Hematopoietic multipotent progenitor cell treated with erythropoietin and hydrocortisone succinate and interleukin-3 and kit ligand, for 8 days (in vitro differentiated cells): ENCODE measurements around the gene MB21D2.

ENCODE experiments used
- DNase-seq: peaks from one replicate; pipeline ENCODE4 v3.0.0-alpha.2; 2015

MB21D2 gene

DNA sequence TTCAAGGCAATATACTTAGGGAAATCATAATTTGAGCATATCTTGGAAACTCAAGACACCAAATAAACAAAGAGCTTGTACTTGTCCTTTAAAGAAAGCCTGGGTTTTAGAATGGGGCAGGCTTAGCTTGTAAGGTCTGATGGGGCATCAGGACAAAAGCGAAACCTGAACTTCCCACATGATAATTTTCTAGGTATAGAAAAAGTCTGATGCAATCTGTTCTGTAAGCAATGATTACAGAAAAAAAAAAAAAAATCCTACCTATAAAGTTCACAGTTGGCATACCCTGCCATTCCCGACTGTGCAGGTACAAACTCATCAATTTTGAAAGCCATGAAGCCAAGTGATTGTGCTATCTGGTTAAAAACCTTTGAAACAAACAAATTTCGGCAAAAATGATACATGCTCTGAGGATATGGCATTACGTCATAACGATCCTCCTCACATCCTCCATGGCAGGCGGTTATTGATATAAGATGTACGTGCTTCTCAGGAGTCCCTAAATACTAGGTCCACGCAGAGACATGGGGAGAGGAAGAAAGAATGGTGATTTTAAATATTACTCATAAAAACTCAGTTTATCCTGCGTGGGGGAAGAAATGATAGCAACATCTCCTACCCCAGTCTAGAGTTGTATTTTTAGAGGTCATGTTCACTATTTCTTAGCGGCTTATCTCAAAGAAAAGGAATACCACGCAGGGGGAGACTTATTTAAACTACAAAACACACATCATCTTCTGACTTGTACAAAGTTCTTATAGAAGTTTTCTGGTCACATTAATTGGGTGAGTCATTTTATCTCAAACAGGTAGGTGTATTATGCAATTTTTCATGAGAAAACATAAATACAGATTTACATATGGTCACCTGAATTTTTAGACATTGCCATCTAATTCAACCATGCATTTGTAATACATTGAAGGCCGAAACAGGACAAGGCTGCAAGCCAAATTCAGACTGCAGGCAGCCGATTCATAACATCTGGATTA is 27.0 kb downstream of the MB21D2 start:
- DNase-seq: no peak

DNA sequence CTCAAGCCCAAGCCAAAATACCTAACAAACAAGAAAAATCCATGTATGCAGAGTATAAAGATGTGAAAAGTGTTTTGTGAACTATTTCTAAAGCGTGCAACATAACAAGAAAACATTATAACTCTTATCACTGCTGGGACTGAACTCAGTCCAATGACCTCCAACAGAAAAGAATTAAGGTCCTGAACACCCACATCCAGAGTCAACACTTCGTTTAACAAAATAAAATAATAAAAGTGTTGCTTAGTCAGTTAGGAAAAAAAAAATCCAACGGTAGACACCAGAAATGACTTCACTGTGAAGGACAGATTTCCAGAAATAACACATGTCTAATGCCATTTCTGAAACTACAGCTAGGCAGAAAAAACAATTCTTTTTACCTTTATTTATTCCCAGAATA is 28.0 kb downstream of the MB21D2 start:
- no peak for DNase-seq

DNA sequence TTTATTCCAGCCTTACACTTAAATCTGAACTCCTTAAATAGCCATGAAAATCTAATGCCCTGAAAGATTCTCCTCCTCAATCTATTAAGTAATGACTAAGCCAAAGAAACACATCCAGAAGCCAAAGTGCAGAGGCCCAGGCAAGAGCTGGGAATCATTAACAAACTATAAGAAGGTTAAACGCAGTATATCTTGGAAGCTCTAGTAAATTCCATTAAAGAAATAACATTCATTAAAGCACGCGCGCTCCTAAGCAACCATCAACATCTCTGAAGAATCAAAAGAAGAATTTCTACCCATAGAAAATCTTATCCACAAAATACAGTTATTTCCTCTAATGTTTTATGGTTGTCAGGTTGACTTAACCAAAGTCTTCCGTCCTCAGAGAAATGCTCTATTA is 29.5 kb downstream of the MB21D2 start:
- DNase-seq: no peak

DNA sequence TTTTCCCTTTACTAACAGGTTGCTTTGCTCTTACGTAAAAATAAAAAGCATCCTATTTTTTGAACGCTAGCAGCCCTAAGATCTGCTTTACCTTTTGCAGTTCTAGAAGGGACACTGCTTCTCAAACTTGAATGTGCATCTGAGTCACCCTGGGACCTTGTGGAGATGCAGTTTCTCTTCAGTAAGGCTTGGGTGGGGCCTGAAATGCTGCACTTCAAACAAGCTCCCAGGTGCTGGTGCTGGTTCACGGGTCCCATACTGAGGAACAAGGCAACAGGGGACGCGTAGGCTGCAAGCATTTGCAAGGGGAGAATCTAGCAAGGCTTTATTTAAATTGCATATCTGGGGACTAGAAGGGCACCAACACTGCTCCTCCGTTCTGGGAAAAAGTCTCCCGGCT is 30.0 kb downstream of the MB21D2 start:
- DNase-seq: no peak

DNA sequence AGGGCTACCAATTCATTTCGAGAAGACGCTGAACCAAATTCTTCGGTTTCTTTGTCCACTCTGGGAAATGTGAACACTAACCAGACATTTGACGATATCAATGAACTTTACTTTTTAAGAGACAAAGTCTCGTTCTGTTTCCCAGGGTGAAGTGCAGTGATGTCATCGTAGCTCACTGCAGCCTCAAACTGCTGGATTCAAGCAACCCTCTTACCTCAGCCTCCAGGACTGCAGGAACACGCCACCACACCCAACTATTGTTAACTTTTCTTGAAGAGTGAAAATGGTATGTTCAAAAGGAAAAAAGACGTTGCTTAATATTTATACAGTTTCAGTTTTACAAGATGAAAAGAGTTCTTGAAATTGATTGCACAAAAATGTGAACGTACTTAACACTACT is 30.6 kb downstream of the MB21D2 start:
- DNase-seq: no peak

DNA sequence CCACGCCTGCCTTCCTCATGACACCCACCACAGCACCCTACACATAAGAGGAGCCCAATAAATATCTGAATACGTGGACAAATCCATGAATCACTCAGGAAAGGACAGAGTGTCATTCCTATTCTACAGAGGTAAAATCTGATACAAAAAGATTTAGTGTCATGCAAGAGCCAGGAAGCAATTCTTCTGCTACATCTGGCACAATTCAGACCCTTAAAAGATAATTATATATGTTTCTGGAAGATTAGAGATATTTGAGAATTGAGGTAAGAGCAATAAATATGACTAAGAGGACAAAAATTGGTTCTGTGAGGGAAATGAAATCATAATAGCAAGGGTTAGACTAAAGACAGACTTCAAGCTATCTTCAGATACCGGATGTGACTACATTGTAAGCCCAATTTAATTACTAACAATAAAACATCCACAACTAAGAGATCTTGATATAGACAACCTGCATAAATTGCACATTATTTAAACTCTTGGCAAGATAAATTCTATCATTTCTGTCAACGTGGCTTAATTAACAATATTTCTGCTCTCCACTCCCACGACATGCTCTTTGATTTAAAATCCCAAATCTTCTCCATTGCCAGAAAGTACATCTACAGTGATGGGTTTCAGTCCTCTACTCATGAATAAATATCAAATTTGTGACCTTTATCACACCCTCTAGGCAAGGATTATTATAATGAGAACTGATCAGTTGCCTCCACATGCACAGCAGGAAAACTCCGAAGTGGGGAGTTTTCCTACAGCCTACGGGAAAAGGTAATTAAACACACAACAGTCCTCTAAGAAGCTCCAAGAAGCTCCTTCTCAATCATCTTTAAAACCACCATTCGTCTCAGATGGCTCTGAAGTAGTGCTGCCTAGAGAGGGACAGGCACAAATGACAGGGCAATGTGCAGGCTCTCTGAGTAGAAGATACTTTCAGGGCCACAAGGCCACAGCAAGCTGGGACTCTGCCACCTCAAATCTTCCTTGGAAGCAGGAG is 32.6 kb downstream of the MB21D2 start:
- no peak for DNase-seq

DNA sequence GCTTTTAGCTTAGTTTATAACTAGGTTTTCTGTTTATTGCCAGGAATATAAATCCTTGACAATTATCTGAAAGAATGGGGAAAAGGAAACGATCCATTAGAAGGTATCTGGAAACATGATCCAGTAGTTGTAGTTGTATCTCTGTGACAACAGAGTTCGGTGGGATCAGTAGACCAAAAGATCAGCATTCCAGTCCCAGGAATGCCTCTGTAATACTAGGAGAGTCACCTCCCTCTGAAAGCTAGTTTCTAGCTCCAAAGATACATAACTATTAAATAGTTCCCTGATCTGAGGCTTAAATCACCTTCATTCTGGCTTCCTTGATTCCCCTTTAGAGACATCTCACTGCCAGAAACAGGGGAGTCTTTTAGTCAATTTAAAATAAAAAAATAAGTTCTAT is 34.1 kb downstream of the MB21D2 start:
- no peak for DNase-seq

DNA sequence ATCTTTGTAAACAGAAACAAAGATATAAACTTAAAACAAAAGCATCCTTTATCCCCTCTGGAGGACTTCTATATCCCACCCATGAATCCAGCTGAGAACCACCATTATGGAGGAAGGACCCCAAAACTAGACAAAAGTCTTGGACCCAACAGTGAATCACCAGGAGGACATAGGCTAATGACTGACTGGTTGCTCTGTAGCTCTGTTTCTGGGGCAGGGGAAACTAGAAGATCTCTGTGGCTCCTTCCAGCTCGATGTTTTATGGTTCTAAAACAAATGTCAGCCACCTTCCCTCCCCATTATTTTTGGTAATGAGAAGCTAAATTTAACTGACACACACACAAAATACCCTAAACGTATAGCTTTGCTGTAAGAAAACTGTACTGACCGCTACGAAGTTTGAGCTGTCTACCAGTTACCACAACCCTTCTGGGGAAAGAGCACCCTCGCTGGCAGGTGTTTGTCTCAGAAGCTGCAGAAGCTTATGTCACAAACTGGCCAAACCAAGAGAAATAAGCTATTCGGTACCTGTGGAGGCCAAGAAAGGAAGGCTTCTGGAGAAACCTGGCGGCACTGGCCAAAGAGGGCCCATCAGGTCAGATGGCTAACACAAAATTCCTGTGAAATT is 36.4 kb downstream of the MB21D2 start:
- DNase-seq: no peak

DNA sequence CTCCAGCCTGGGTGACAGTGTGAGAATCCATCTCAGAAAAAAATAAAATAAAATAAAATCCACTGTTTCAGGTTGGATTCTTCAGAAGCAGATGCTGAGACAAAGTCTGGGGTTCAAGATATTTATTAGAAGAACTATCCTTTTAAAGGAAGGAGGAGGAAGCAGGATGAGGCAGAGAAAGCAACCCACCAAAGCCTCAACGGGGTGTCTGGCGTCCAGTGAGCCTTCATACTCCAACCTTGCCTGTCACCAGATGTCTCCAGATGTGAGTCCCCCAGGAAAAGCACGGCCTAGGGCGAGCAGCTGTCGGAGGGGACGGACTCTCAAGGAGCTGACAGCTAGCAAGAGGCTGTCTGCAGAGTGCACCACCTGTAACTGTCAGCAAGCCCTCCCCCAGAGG is 37.3 kb downstream of the MB21D2 start:
- no peak for DNase-seq

DNA sequence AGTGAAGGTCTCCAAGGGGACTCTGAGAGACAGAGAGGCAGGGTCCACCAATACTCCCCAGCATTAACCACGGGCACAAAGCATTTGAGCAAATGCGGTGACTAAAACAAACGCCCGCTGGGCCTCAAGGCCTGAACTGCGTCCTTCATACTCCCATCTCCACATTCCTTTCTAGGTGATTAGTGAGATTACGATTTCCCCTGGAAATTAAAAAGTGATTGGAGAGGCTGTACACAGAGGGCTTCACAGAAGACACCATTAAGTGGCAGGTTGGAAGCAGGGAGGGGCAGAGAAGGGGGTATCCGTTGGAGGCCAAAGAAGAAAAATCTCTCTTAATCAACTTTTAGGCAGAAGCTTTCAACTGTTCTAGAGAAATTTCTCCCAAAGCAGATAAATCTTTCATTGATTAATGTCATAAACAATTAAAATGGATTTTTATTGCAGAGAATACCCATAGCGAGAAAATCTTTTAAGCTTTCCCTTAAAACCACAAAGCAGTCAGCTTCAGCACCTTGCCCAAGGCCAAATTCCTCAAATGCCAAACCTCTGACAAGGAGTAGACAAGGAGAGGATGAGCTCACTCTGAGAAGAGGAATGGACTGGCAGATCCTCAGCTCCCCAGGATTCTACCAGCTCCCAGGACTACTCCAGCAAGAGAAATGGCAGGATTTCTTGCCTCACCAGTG is 38.2 kb downstream of the MB21D2 start:
- no peak for DNase-seq

DNA sequence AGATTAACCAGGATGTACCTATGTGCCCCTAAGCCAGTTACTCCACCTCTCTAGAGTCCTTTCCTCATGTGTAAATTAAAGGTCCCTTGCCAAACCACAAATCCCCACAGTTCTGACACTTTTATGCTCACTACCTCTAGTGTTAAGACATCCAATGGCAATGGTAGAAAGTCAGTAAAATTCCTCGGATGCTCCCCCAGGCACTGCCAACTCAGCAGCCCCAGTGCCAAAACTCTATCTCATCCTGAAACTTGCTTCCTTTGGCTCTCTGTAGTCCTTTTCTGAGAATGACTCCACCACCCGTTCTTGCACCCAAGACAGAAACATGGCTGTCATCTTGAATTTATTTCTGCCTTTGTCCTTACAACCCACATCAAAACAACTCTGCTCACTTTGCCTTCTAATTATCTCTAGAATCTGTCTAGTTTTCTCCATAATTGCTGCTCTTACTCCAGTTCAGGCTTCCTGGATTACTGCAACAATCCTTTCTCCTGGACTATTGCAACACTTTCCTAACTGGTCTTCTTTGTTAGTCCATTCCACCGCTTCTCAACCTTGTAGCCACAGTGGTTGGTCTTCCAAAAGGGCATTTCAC is 41.6 kb downstream of the MB21D2 start:
- no peak for DNase-seq

DNA sequence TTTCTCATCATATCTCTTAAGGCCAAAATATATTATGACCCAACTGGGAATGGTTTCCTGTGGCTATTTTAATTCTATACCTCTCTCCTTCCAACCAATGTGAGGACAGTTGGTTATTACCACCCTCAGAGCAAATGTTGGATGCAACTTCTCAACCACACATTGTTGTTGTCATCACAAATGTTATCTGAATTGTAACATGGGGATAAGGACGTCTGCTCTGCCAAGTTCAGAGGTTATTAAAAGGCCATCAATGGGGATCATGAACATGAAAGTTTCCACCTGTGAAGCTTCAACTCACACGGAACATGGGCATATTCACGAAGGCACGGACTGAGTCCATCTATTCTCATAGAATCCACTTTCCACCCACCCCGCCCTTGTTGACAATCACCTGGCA is 46.8 kb downstream of the MB21D2 start:
- DNase-seq: no peak

DNA sequence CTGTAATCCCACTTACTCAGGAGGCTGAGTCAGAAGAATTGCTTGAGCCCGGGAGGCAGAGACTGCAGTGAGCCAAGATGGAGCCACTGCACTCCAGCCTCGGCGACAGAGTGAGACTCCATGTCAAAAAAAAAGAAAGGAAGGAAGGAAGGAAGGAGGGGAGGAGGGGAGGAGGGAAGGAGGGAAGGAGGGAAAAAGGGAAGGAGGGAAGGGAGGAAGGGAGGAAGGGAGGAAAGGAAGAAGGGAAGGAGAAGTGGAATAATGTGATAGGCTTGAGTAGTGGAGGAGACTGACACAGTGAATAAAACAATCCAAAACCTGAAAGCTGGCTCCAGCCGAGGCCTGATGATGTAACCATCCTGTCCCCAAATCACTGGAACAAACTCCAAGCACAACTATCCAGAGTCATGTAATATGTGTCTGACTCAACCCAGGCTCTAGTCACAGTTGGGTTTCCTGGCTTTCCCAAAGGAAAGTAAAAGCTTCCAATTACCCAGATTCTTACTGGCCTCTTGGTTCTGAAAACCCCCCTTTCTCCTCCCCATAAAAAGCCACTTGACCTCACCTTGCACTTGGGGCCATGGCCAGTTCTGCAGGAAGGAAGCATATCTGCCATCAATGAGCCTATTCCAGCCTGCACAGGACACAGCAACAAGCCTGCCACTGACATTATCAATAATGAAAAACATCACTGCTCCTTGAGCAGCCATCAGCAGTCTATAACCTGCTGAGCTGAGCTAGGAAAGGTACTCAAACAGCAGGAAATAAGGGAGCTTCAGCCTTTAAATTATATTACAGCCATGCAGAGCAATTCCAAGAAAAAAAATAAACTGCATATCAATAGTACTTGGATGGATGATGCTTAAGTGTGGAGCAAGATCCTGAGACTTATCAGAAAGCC is 48.3 kb downstream of the MB21D2 start:
- DNase-seq: no peak

DNA sequence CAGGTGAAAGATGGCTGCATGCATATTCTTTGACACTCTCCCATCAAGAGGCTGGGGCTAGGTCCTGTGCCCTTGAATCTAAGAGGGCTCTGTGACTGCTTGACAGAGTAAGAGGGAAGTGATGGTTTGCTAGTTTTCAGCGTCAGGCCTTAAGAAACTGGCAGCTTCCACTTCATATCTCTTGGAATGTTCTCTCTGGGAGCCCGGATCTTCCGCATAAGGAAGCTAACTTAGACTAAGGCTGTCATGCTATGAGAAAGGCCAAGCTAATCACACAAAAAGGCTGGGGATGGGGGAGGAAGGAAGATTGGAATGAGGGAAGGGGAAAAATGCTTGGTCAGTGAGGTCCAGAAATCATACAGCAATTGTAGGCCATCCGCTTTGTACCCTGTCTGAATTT is 50.0 kb downstream of the MB21D2 start:
- DNase-seq: no peak

DNA sequence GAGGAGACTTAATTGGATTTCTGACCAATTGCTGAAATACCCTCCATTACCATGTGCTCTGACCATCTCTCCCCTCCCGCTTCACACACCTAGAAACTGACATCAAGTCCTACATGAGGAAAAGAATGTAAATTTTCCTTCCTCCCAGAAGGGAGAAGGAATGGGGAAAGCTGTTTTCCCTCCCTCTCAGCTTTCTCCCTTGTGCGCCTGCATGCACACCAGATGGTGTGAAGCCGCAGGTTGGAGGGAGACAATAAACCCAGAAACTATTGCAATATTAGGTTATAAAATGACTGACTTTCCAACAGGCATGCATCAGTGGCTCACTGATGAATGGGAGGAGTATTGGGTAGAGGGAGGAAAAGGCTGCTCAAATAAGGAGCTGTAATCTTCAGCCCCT is 50.9 kb downstream of the MB21D2 start:
- no peak for DNase-seq

DNA sequence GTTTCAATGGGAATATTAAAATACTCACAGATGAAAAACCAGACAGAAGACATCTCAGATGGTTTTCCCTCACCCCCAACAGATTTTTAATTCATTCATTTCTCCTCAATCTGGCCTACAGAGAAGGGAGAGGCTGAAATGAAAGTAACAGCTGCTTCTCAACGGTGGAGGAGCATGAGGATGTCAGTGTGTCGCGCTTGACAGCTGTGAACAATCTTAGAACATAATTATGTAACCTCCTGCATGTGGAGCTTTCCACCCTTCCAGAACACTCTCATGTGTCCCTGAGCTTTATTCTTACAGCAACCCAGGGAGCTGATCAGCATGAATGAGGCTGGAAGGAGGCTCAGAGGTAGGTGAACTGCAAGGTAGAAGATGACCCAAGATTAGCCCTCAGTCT is 52.7 kb downstream of the MB21D2 start:
- no peak for DNase-seq

DNA sequence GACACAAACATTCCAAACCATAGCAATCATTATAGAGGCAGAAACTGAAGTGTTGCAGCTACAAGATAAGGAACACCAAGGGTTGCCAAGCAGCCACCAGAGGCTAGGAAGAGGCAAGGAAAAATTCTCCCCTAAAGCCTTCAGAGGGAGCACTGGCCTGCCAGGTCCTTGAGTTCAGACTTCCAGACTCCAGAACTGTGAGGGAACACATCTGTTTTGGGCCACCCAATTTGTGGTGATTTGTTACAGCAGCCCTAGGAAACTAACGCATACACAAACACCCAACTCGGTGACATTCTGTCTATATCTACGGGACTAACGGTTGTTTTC is 54.6 kb downstream of the MB21D2 start:
- no peak for DNase-seq

DNA sequence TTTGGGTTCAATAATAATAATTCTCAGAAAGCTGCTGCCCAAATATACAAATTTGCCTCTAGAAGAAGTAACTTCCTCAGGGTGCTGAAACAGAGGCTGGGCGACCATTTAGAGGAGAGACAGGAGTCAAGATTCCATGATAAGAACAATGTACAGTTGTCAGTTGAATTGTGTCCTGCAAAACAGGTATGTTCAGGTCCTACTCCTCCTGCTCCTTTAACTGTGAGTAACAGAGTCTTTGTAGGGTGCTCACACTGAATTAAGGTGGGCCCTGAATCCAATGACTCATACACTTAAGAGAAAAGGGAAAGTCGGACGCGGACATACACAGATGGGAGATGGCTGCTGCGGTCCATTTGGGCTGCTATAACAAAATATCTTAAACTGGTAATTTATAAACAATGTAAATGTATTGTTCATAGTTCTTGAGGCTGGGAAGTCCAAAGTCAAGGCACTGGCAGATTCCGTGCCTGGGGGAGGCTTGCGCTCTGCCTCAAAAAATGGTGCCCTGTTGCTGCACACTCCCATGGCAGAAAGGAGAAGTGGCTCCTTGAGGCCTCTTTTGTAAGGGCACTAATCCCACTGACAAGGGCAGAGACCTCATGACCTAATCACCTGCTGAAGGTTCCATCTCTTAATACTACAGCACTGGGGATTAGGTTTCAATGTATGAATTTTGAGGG is 55.1 kb downstream of the MB21D2 start:
- DNase-seq: no peak

DNA sequence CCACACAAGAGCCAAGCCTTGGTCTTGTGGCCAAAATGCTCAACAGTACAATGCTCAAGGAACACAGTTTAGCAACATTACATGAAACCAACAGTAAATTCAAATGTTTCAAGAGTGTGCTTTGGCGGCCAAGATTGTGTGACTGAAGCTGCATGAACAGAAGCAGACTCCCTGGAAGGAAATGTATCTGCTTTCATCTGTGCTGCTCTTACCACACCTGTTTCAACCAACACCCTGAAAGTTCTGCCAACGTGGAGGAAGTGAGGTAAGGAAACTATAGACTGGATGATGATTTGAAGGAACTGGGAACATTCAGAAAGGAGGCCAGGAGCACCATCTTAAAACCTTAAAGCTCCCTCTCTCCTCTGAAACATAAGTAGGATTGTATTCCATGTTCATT is 55.7 kb downstream of the MB21D2 start:
- DNase-seq: no peak

DNA sequence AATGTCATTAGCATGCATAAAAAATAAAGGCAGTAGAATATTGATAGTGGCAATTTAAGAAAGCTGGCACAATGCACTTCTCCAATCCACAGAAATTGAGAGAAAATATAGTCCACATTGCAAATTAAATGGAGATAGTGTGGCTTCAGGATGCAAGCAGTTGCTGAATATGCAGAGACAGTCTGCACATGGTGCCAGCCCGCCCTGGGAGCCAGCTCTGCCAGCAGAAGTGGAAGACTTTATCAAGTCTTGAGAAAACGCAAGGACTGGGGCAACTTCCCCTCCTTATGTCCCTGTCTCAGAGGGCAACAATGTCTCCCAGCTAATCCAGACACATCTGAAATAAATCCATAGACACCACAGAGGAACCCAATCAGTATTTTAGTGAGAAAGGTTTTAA is 57.2 kb downstream of the MB21D2 start:
- no peak for DNase-seq
